ENCODE measurements around the gene SCGB1A1.

The SCGB1A1 gene

GRCh38 chr11:62391642-62392425, 27.0 kb upstream of the SCGB1A1 start:
- TF ChIP-seq CTCF (IDR thresholded peaks at IDR 0.05; ENCODE audit: insufficient read depth, missing control alignments), result no peak
- no peak for FAIRE-seq
- DNase-seq (ENCODE audit: insufficient read length, low spot score), result no peak

GRCh38 chr11:62392506-62392905, 26.3 kb upstream of the SCGB1A1 start:
- FAIRE-seq (no peak), DNase-seq (ENCODE audit: insufficient read length, low spot score) (no peak)
- no peak for TF ChIP-seq CTCF (IDR thresholded peaks at IDR 0.05; ENCODE audit: insufficient read depth, missing control alignments)

GRCh38 chr11:62393061-62393611, 25.7 kb upstream of the SCGB1A1 start:
- TF ChIP-seq CTCF (IDR thresholded peaks at IDR 0.05; ENCODE audit: insufficient read depth, missing control alignments), result peak; percentile 19
- no peak for DNase-seq (ENCODE audit: insufficient read length, low spot score)
- no peak for FAIRE-seq

GRCh38 chr11:62393735-62394134, 25.1 kb upstream of the SCGB1A1 start:
- TF ChIP-seq CTCF (IDR thresholded peaks at IDR 0.05; ENCODE audit: insufficient read depth, missing control alignments), result no peak
- FAIRE-seq (no peak), DNase-seq (ENCODE audit: insufficient read length, low spot score) (no peak)

GRCh38 chr11:62394825-62395538, 23.9 kb upstream of the SCGB1A1 start:
- no peak for FAIRE-seq
- TF ChIP-seq CTCF (IDR thresholded peaks at IDR 0.05; ENCODE audit: insufficient read depth, missing control alignments), result peak; percentile 81
- peak; percentile 83 for DNase-seq (ENCODE audit: insufficient read length, low spot score)

- no peak for TF ChIP-seq CTCF (IDR thresholded peaks at IDR 0.05; ENCODE audit: insufficient read depth, missing control alignments)
- DNase-seq (ENCODE audit: insufficient read length, low spot score) (no peak), FAIRE-seq (no peak)
Observed at GRCh38 chr11:62395885-62396551, 22.8 kb upstream of the SCGB1A1 start.
